ENCODE data around the gene CEP128.

Gene CEP128

GRCh38 chr14:80560800-80561657 is 380.5 kb downstream of the CEP128 start:
- TF ChIP-seq, protein P1, sequence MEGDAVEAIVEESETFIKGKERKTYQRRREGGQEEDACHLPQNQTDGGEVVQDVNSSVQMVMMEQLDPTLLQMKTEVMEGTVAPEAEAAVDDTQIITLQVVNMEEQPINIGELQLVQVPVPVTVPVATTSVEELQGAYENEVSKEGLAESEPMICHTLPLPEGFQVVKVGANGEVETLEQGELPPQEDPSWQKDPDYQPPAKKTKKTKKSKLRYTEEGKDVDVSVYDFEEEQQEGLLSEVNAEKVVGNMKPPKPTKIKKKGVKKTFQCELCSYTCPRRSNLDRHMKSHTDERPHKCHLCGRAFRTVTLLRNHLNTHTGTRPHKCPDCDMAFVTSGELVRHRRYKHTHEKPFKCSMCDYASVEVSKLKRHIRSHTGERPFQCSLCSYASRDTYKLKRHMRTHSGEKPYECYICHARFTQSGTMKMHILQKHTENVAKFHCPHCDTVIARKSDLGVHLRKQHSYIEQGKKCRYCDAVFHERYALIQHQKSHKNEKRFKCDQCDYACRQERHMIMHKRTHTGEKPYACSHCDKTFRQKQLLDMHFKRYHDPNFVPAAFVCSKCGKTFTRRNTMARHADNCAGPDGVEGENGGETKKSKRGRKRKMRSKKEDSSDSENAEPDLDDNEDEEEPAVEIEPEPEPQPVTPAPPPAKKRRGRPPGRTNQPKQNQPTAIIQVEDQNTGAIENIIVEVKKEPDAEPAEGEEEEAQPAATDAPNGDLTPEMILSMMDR (conservative IDR thresholded peaks at IDR 0.05; ENCODE audit: low read depth, low read length): no peak
- no peak for DNase-seq (ENCODE audit: low read depth)
- no peak overlapping the region for H3K4me3 ChIP-seq (ENCODE audit: low read depth, low read length)

- TF ChIP-seq, protein P1 (conservative IDR thresholded peaks at IDR 0.05; ENCODE audit: low read depth, low read length): no peak
- no peak for DNase-seq (ENCODE audit: low read depth)
Observed at GRCh38 chr14:80554139-80554538, 387.4 kb downstream of the CEP128 start.

GRCh38 chr14:80549141-80549540 is 392.4 kb downstream of the CEP128 start:
- H3K4me3 ChIP-seq (ENCODE audit: low read depth, low read length): no peak overlapping the region
- TF ChIP-seq, protein P1 (conservative IDR thresholded peaks at IDR 0.05; ENCODE audit: low read depth, low read length): no peak

More at GRCh38 chr14:80554139-80554538, 387.4 kb downstream of the CEP128 start:
- H3K4me3 ChIP-seq (ENCODE audit: low read depth, low read length): no peak overlapping the region

GRCh38 chr14:80545935-80546854 is 395.3 kb downstream of the CEP128 start:
- H3K4me3 ChIP-seq (ENCODE audit: low read depth, low read length): no peak overlapping the region
- DNase-seq (ENCODE audit: low read depth): no peak
- TF ChIP-seq, protein P1 (conservative IDR thresholded peaks at IDR 0.05; ENCODE audit: low read depth, low read length): no peak

More at GRCh38 chr14:80549141-80549540, 392.4 kb downstream of the CEP128 start:
- no peak for DNase-seq (ENCODE audit: low read depth)

DNA sequence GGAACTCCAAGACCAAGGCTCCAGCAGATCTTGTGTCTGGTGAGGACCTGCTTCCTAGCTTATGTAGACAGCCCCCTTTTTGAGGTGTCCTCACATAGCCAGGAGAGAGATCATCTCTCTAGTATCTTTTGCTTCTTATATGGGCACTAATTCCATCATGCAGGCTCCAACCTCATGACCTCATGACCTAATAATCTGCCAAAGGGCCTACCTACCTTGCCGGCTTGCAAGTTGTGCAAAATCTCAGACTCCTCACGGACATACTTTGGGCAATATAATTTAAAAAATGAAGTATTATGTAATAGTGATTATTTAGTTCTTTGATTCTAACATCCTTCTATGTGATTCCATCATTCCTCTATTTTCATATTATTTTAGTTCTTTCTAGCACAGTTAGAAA is 397.2 kb downstream of the CEP128 start:
- TF ChIP-seq, protein P1 (conservative IDR thresholded peaks at IDR 0.05; ENCODE audit: low read depth, low read length): no peak
- no peak for DNase-seq (ENCODE audit: low read depth)
- no peak overlapping the region for H3K4me3 ChIP-seq (ENCODE audit: low read depth, low read length)

DNA sequence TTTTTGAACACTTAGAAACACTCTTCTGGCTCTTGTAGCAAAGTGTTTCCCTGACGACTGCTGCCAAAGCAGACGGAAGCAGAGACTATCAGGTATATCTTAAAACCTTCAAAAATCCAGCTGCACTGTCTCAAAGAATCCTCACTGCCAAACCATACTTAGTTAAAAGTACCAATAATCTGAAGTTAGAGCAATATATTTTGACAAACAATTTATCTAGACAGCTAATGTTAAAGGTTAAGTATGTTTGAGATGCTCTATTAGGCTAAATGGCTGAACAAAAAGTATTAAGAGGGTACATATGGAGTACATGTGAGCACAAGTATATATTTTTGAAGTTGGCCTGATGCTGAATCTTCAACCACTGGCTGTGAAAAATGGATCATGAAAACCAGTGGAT is 398.3 kb downstream of the CEP128 start:
- TF ChIP-seq, protein P1 (conservative IDR thresholded peaks at IDR 0.05; ENCODE audit: low read depth, low read length): no peak
- no peak for DNase-seq (ENCODE audit: low read depth)
- H3K4me3 ChIP-seq (ENCODE audit: low read depth, low read length): no peak overlapping the region
